Naive thymus-derived CD8-positive, alpha-beta T cell (primary cell): ENCODE measurements around the gene PFKFB2. TPM values are rescaled to one million over a fixed set of nuclear protein-coding genes. Genes with fewer than 3 reads are reported as not detected.

Experiments used
- ATAC-seq, 2 donors: fragments of 150-1000 bp; cut with Tn5 transposase in 1 of 2; sonication (Bioruptor Pico), chemical (Tn5 transposase) in 1 of 2; 1 replicate in 1 of 2; 2 replicates in 1 of 2; pipeline ENCODE4 v1.10.0; 2021; ENCODE audit warnings: mild to moderate bottlenecking in 2 of 2, moderate library complexity in 2 of 2
- POLR2A ChIA-PET: fragments of 350-600 bp; sonication (Branson Sonifier 250); formaldehyde crosslinking; loops from one replicate; lab custom pipeline; 2021; ENCODE audit warnings: antibody characterized with exemption; lab: Charles Lee
- DNase-seq, 10 donors: peaks; one replicate each; pipeline versions ENCODE4 v3.0.0 to v3.0.0-alpha.2; 2020 to 2022
- H3K27ac Mint-ChIP-seq, 10 donors: one replicate each; pipeline ENCODE4 v1.8.0; 2020 to 2022; ENCODE audit warnings: mild to moderate bottlenecking in 10 of 10, mixed read lengths in 10 of 10, moderate library complexity in 4 of 10, inconsistent platforms in 1 of 10
- H3K27me3 Mint-ChIP-seq, 5 donors: one replicate each; pipeline ENCODE4 v1.8.0; 2021 to 2022; ENCODE audit warnings: mixed read lengths in 5 of 5
- H3K36me3 Mint-ChIP-seq, 3 donors: one replicate each; pipeline ENCODE4 v1.8.0; 2020 to 2022; ENCODE audit warnings: mixed read lengths in 3 of 3, mild to moderate bottlenecking in 2 of 3, inconsistent platforms in 1 of 3
- H3K4me1 Mint-ChIP-seq, 4 donors: one replicate each; pipeline ENCODE4 v1.8.0; 2021 to 2022; ENCODE audit warnings: mixed read lengths in 4 of 4
- H3K4me3 Mint-ChIP-seq, 10 donors: one replicate each; pipeline ENCODE4 v1.8.0; 2020 to 2022; ENCODE audit warnings: mild to moderate bottlenecking in 10 of 10, mixed read lengths in 10 of 10, moderate library complexity in 6 of 10, inconsistent platforms in 1 of 10
- H3K9me3 Mint-ChIP-seq, 9 donors: one replicate each; pipeline ENCODE4 v1.8.0; 2020 to 2022; ENCODE audit warnings: mixed read lengths in 9 of 9, mild to moderate bottlenecking in 3 of 9, inconsistent platforms in 1 of 9, moderate library complexity in 1 of 9
- polyA plus RNA-seq, 3 donors: library from polyadenylated mRNA; unstranded; fragments of 300-500 nt; fragmentation: Illumina TruSeq; gene quantifications; one replicate each; pipeline ENCODE4 v1.2.3, GENCODE V29; 2021
- total RNA-seq, 8 experiments: library from RNA in 2 of 8; stranded (reverse) in 2 of 8; gene quantifications; one replicate each; pipeline ENCODE4 v1.2.3 and lab custom pipeline; 2021 to 2026

PFKFB2 gene
- total and polyA plus RNA-seq, 5 experiments from 2014 or later: 1.0 to 6.5 (median 1.3) TPM

GRCh38 chr1:207025146-207025880 is 27.8 kb upstream of the PFKFB2 start:
- Mint-ChIP-seq H3K27ac (no peak overlapping the region), H3K4me3 (no peak overlapping the region), H3K27me3 (peaks cover 16 to 29% (median 22%) of the 10 kb centered on the region in 5 donors), H3K36me3 (no peaks in the 10 kb centered on the region), H3K9me3 (no peaks in the 10 kb centered on the region), H3K4me1 (peaks cover 0 to 3% (median 0%) of the 10 kb centered on the region in 4 donors)
- ATAC-seq (no peak), DNase-seq (no peak)
- POLR2A ChIA-PET: no interaction called here

- DNase-seq: no peak
- H3K27ac Mint-ChIP-seq: no peak overlapping the region
- peaks cover 18 to 37% (median 23%) of the 10 kb centered on the region in 5 donors for H3K27me3 Mint-ChIP-seq
- POLR2A ChIA-PET: no interaction called here
- H3K4me3 Mint-ChIP-seq: no peak overlapping the region
- H3K9me3 Mint-ChIP-seq: no peaks in the 10 kb centered on the region
- no peaks in the 10 kb centered on the region for H3K36me3 Mint-ChIP-seq
- H3K4me1 Mint-ChIP-seq: no peaks in the 10 kb centered on the region
- ATAC-seq: no peak
These were observed 27.0 kb upstream of the PFKFB2 start for GRCh38 chr1:207026104-207026534.

GRCh38 chr1:207027206-207027777 is 25.8 kb upstream of the PFKFB2 start:
- H3K9me3 Mint-ChIP-seq: no peaks in the 10 kb centered on the region
- no peak overlapping the region for H3K27ac Mint-ChIP-seq
- H3K36me3 Mint-ChIP-seq: no peaks in the 10 kb centered on the region
- H3K4me3 Mint-ChIP-seq: no peak overlapping the region
- no peak for DNase-seq
- POLR2A ChIA-PET: no interaction called here
- H3K4me1 Mint-ChIP-seq: no peaks in the 10 kb centered on the region
- ATAC-seq: no peak
- H3K27me3 Mint-ChIP-seq: peaks cover 24 to 49% (median 33%) of the 10 kb centered on the region in 5 donors

- H3K4me1 Mint-ChIP-seq: no peaks in the 10 kb centered on the region
- POLR2A ChIA-PET: no interaction called here
- H3K4me3 Mint-ChIP-seq: no peak overlapping the region
- H3K9me3 Mint-ChIP-seq: no peaks in the 10 kb centered on the region
- H3K36me3 Mint-ChIP-seq: no peaks in the 10 kb centered on the region
- peaks cover 24 to 53% (median 34%) of the 10 kb centered on the region in 5 donors for H3K27me3 Mint-ChIP-seq
- H3K27ac Mint-ChIP-seq: no peak overlapping the region
- ATAC-seq (no peak), DNase-seq (no peak)
These were observed 25.2 kb upstream of the PFKFB2 start for GRCh38 chr1:207027921-207028320.

- Mint-ChIP-seq H3K27me3 (peaks cover 28 to 53% (median 36%) of the 10 kb centered on the region in 5 donors), H3K4me1 (no peaks in the 10 kb centered on the region), H3K4me3 (no peak overlapping the region), H3K36me3 (no peaks in the 10 kb centered on the region), H3K9me3 (no peaks in the 10 kb centered on the region), H3K27ac (no peak overlapping the region)
- ATAC-seq (no peak), DNase-seq (no peak)
- POLR2A ChIA-PET: no interaction called here
These were observed 24.0 kb upstream of the PFKFB2 start for GRCh38 chr1:207028884-207029650.

- Mint-ChIP-seq H3K4me1 (no peaks in the 10 kb centered on the region), H3K4me3 (no peak overlapping the region), H3K36me3 (no peaks in the 10 kb centered on the region), H3K27me3 (peaks cover 21 to 56% (median 31%) of the 10 kb centered on the region in 5 donors), H3K9me3 (no peaks in the 10 kb centered on the region), H3K27ac (no peak overlapping the region)
- POLR2A ChIA-PET: no interaction called here
- no peak for DNase-seq
- ATAC-seq: no peak
These were observed 23.2 kb upstream of the PFKFB2 start for GRCh38 chr1:207029701-207030521.

- no peaks in the 10 kb centered on the region for H3K9me3 Mint-ChIP-seq
- no peak overlapping the region for H3K27ac Mint-ChIP-seq
- H3K27me3 Mint-ChIP-seq: peaks cover 26 to 62% (median 34%) of the 10 kb centered on the region in 5 donors
- H3K4me1 Mint-ChIP-seq: no peaks in the 10 kb centered on the region
- no peaks in the 10 kb centered on the region for H3K36me3 Mint-ChIP-seq
- no peak overlapping the region for H3K4me3 Mint-ChIP-seq
- DNase-seq: no peak
- POLR2A ChIA-PET: no interaction called here
- ATAC-seq: no peak
These were observed 22.5 kb upstream of the PFKFB2 start for GRCh38 chr1:207030522-207031009.

- Mint-ChIP-seq H3K27ac (no peak overlapping the region), H3K36me3 (no peaks in the 10 kb centered on the region), H3K4me3 (no peak overlapping the region), H3K9me3 (no peaks in the 10 kb centered on the region), H3K4me1 (no peaks in the 10 kb centered on the region), H3K27me3 (peaks cover 27 to 63% (median 34%) of the 10 kb centered on the region in 5 donors)
- DNase-seq (no peak), ATAC-seq (no peak)
- POLR2A ChIA-PET: no interaction called here
These were observed 22.1 kb upstream of the PFKFB2 start for GRCh38 chr1:207031016-207031415.

- POLR2A ChIA-PET: no interaction called here
- no peak for ATAC-seq
- H3K9me3 Mint-ChIP-seq: no peaks in the 10 kb centered on the region
- H3K27ac Mint-ChIP-seq: no peak overlapping the region
- no peak overlapping the region for H3K4me3 Mint-ChIP-seq
- H3K27me3 Mint-ChIP-seq: peaks cover 27 to 57% (median 34%) of the 10 kb centered on the region in 5 donors
- H3K4me1 Mint-ChIP-seq: no peaks in the 10 kb centered on the region
- no peaks in the 10 kb centered on the region for H3K36me3 Mint-ChIP-seq
- DNase-seq: no peak
These were observed 21.3 kb upstream of the PFKFB2 start for GRCh38 chr1:207031632-207032264.

- ATAC-seq (no peak), DNase-seq (no peak)
- H3K27ac Mint-ChIP-seq: no peak within 1 kb of the TSS
- POLR2A ChIA-PET: no interaction called here
- H3K36me3 Mint-ChIP-seq: no peaks in the 10 kb centered on the region
- H3K27me3 Mint-ChIP-seq: peaks cover 21 to 48% (median 28%) of the 10 kb centered on the region in 5 donors
- H3K9me3 Mint-ChIP-seq: no peaks in the 10 kb centered on the region
- no peak within 1 kb of the TSS for H3K4me3 Mint-ChIP-seq
- H3K4me1 Mint-ChIP-seq: no peaks in the 10 kb centered on the region
These were observed 20.5 kb upstream of the PFKFB2 start, which contains the start of gene C1orf116 for GRCh38 chr1:207032528-207033017. TSS of gene C1orf116 (minus strand) at chr1:207032756. CDS start at chr1:207027598, 5,158 bp downstream.

- Mint-ChIP-seq H3K4me1 (no peaks in the 10 kb centered on the region), H3K27me3 (peaks cover 21 to 47% (median 28%) of the 10 kb centered on the region in 5 donors), H3K4me3 (no peak overlapping the region), H3K27ac (no peak overlapping the region), H3K9me3 (no peaks in the 10 kb centered on the region), H3K36me3 (no peaks in the 10 kb centered on the region)
- DNase-seq (no peak), ATAC-seq (no peak)
- POLR2A ChIA-PET: no interaction called here
These were observed 19.8 kb upstream of the PFKFB2 start for GRCh38 chr1:207033302-207033701.

- POLR2A ChIA-PET: interaction anchor here (0.6 kb wide), 1 partner anchor 30 kb away, joined by 3 read pairs; no protein-coding TSS in a partner anchor
These were observed 18.9 kb upstream of the PFKFB2 start for GRCh38 chr1:207034208-207034607.

More at GRCh38 chr1:207034208-207034607, 18.9 kb upstream of the PFKFB2 start:
- DNase-seq (no peak), ATAC-seq (no peak)
- H3K36me3 Mint-ChIP-seq: no peaks in the 10 kb centered on the region
- H3K27me3 Mint-ChIP-seq: peaks cover 21 to 40% (median 25%) of the 10 kb centered on the region in 5 donors
- no peak overlapping the region for H3K27ac Mint-ChIP-seq
- no peaks in the 10 kb centered on the region for H3K9me3 Mint-ChIP-seq
- no peaks in the 10 kb centered on the region for H3K4me1 Mint-ChIP-seq
- no peak overlapping the region for H3K4me3 Mint-ChIP-seq
